ENCODE measurements around the gene SH2B2.

SH2B2 gene

DNA sequence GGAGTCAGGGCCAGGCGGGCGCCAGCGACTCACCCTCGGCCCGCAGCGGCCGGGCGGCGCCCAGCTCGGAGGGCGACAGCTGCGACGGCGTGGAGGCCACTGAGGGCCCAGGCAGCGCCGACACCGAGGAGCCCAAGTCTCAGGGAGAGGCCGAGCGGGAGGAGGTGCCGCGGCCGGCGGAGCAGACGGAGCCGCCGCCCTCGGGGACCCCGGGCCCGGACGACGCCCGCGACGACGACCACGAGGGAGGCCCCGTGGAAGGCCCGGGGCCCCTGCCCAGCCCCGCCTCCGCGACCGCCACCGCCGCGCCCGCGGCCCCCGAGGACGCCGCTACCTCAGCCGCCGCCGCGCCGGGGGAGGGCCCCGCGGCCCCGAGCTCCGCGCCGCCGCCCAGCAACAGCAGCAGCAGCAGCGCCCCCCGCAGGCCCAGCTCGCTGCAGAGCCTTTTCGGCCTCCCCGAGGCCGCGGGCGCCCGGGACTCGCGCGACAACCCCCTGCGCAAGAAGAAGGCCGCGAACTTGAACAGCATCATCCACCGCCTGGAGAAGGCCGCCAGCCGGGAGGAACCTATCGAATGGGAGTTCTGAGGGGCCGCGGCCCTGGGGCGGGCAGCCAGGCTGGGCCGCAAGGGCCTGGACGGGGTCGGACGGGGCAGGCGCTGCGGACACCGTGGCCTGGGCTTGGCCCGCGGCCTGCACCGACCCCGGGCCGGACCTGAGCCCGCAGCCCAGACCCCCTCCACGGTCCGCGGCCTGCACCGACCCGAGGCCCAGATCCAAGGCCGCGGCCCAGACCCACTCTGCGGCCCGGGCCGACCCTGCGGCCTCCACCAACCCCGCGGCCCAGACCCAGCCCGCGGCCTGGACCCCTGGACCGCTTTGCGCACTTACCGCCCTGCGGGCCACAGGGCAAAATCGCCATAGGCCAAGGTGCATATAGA is 37.9 kb upstream of the SH2B2 start:
- Histone ChIP-seq H3K4me3 (ENCODE audit: low read depth, low read length) (no peak overlapping the region), H3K36me3 (peaks cover 3% of the 10 kb centered on the region), H3K4me1 (peaks cover 19% of the 10 kb centered on the region), H3K9me3 (no peaks in the 10 kb centered on the region; the same call in 1 of the 2 replicates), H3K27me3 (no peaks in the 10 kb centered on the region)
- no peak for DNase-seq
- TF ChIP-seq, protein P1, sequence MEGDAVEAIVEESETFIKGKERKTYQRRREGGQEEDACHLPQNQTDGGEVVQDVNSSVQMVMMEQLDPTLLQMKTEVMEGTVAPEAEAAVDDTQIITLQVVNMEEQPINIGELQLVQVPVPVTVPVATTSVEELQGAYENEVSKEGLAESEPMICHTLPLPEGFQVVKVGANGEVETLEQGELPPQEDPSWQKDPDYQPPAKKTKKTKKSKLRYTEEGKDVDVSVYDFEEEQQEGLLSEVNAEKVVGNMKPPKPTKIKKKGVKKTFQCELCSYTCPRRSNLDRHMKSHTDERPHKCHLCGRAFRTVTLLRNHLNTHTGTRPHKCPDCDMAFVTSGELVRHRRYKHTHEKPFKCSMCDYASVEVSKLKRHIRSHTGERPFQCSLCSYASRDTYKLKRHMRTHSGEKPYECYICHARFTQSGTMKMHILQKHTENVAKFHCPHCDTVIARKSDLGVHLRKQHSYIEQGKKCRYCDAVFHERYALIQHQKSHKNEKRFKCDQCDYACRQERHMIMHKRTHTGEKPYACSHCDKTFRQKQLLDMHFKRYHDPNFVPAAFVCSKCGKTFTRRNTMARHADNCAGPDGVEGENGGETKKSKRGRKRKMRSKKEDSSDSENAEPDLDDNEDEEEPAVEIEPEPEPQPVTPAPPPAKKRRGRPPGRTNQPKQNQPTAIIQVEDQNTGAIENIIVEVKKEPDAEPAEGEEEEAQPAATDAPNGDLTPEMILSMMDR (IDR thresholded peaks at IDR 0.05; ENCODE audit: low read depth, low read length), result no peak

DNA sequence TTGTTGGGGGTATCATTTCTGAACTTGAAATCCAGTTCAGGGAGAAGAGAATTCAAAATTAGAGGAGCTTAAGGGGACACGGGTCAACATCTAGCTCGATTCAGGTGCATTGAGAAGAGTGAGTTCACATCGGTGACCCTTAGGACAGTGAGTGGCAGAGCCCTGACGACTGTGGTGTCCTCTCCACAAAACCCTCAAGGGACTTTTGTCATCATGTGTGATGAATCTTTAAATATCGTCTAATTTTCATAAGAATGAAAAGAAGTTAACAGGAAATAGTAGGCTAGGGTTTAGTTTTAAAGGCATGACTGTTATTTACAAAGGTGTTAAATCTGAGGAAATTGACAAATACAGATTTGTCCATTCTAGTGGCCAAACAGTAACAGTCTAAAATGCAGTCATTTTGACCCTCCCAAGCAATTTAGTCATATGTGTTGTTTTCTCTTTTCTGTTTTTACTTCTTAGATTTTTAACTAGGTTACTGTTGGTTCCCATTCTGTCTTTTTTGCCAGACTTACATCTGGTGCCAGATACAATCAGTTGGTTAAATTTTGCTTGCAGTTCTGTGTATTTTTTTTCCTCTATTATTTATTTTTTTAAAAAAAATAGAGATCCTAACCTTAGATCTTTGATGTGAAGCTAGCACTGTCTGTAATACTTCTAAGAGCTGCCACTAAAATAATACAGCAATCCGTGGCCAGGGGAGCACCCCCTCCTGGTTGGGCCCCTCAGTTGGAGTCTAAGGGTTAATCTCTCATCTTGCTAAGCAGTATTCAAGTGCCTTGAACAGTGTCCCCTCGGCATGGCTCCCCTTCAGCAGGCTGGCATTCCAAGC is 34.9 kb upstream of the SH2B2 start:
- no peak for DNase-seq
- Histone ChIP-seq H3K4me3 (ENCODE audit: low read depth, low read length) (no peak overlapping the region), H3K9me3 (no peaks in the 10 kb centered on the region; the same call in 1 of the 2 replicates), H3K36me3 (peaks cover 3% of the 10 kb centered on the region), H3K4me1 (peaks cover 19% of the 10 kb centered on the region), H3K27me3 (no peaks in the 10 kb centered on the region)
- TF ChIP-seq, protein P1 (IDR thresholded peaks at IDR 0.05; ENCODE audit: low read depth, low read length), result no peak

DNA sequence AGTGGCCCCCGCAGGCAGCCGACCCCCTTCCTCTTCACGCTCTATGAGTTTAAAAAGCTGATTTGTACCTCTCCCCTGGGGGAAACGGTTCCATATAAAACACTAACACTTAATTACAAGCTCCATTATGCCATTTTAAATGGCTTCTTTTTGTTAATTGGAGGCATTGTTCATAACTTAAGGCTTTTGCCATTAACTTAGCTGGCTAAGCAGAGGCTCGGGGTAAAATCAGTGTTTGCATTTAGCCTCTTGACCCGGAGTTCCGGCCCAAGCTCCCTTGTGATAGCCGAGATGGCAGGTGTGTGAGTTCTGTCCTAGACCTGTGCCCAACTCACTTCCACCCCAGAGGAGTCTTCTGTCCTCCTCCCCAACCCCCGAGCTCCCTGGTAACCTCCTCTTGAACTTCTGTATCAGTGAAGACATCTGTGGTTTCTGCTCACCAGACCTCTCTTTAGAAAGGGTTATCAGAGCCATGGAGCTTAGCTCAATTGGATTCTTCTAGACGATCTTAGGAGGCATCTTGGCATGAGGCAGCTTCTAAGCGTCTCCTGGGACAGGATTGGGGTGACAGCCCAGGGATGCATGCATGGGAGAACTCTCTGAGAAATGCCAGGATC is 34.2 kb upstream of the SH2B2 start:
- Histone ChIP-seq H3K4me3 (ENCODE audit: low read depth, low read length) (no peak overlapping the region), H3K4me1 (peaks cover 19% of the 10 kb centered on the region), H3K9me3 (no peaks in the 10 kb centered on the region; the same call in 1 of the 2 replicates), H3K36me3 (peaks cover 3% of the 10 kb centered on the region), H3K27me3 (no peaks in the 10 kb centered on the region)
- TF ChIP-seq, protein P1 (IDR thresholded peaks at IDR 0.05; ENCODE audit: low read depth, low read length), result no peak
- DNase-seq, result no peak

DNA sequence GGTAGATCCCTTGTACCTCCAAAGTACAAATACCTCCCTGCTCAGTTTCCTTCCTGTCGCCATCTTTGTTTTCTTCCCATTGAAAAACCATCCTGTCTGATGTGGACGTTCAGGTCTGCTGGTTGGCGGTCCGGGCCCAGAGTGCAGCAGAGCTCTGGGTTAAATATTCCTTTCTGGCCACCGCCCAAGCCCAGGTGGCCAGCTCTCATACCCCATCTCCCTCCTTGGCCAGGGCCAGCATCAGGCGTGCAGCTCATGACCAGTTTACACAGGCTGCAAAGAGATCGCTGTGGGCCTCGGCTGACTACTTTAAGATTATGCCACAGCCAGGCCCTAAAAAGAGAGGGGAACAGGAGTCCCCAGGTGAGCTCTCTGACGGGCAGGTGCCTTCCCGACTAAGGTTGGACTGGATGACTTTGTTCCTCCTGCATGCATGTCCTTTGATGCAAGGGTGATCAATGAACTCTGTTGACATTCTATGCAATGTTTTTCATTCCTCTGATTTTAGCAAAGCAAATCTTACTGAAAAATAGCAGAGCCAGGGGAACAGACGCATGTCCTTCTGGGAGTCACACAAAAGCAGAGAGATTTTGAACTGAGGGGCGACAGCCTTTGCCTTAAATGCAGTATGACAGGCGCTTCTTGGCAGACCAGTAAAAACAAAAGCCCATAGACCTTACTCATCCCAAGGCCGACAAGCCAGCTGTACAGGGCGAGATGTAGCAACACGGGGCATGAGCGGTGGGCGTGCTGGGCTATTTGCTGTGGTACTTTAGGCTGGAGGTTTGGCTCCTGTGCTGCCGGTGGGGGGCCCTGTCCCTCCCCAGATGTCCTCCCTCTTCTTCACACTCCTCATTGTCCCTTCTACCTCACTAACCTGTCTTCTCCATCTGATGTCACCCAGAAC is 33.3 kb upstream of the SH2B2 start:
- H3K4me1 ChIP-seq, result peaks cover 19% of the 10 kb centered on the region
- TF ChIP-seq, protein P1 (IDR thresholded peaks at IDR 0.05; ENCODE audit: low read depth, low read length), result no peak
- DNase-seq, result no peak
- no peaks in the 10 kb centered on the region; the same call in 1 of the 2 replicates for H3K9me3 ChIP-seq
- H3K4me3 ChIP-seq (ENCODE audit: low read depth, low read length), result no peak overlapping the region
- H3K27me3 ChIP-seq, result no peaks in the 10 kb centered on the region
- H3K36me3 ChIP-seq, result peaks cover 3% of the 10 kb centered on the region

DNA sequence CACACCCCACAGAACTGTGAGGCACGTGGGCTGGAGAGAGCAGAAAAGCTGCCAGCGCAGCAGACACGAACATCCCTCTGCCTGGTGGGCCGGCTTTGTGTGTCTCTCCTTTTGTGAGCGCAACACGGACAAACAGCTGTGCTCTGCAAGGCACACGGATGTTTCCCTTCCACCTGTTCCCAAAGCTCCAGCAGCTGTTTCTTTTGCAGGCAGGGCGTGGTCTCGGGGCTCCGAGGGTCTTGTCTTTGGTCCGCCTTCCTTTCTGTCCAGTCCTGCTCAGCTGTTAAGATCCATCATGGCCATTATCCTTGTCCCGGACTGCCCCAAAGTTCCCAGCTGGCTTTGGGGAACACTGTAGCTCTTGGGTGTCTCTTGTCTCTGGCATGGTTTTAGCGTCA is 32.7 kb upstream of the SH2B2 start:
- peaks cover 3% of the 10 kb centered on the region for H3K36me3 ChIP-seq
- H3K27me3 ChIP-seq, result no peaks in the 10 kb centered on the region
- DNase-seq, result no peak
- peaks cover 23% of the 10 kb centered on the region for H3K4me1 ChIP-seq
- H3K4me3 ChIP-seq (ENCODE audit: low read depth, low read length), result no peak overlapping the region
- H3K9me3 ChIP-seq, result no peaks in the 10 kb centered on the region; the same call in 1 of the 2 replicates
- TF ChIP-seq, protein P1 (IDR thresholded peaks at IDR 0.05; ENCODE audit: low read depth, low read length), result no peak

All from BE2C (cell line).